Astrocyte of the cerebellum (primary cell): Measurements from ENCODE around the gene PRDM16.
"Not testable (repeated sequence)": the region's sequence is repeated elsewhere in the genome, so short reads cannot be mapped to it uniquely, and the experiment has no call there.

ENCODE experiments used
- DNase-seq: peaks from one replicate; pipeline ENCODE4 v3.0.0-alpha.2; 2011; ENCODE audit warnings: low read depth
- H3K4me3 ChIP-seq: 2 replicates; pipeline ENCODE4 v1.5.1; 2011; ENCODE audit warnings: mild to moderate bottlenecking, low read depth, low read length, moderate library complexity
- CTCF ChIP-seq: IDR thresholded peaks from 2 replicates; pipeline ENCODE4 v1.5.1; 2012; ENCODE audit warnings: low read length, low read depth, moderate library complexity, mild to moderate bottlenecking; ENCODE audit errors: missing control alignments
- in situ Hi-C: cut with HindIII; loops from 2 replicates; pipeline ENCODE4 v1.10.0; 2017; ENCODE audit warnings: low sequenced_read_pairs

Gene PRDM16

GRCh38 chr1:3159996-3160395 is 91.0 kb downstream of the PRDM16 start:
- no peak for DNase-seq
- H3K4me3 ChIP-seq, result no peak overlapping the region
- no peak for TF ChIP-seq CTCF
- in situ Hi-C loops, result no loop called here

- in situ Hi-C loops, result no loop called here
- DNase-seq, result no peak
- no peak overlapping the region for H3K4me3 ChIP-seq
- TF ChIP-seq CTCF, result no peak
Measured at GRCh38 chr1:3160647-3161145, 91.7 kb downstream of the PRDM16 start.

GRCh38 chr1:3161176-3161840 is 92.3 kb downstream of the PRDM16 start:
- DNase-seq, result no peak
- no peak overlapping the region for H3K4me3 ChIP-seq
- in situ Hi-C loops, result no loop called here
- TF ChIP-seq CTCF, result no peak

- no peak overlapping the region for H3K4me3 ChIP-seq
- TF ChIP-seq CTCF, result no peak
- no peak for DNase-seq
- in situ Hi-C loops, result no loop called here
Measured at GRCh38 chr1:3162322-3162882, 93.4 kb downstream of the PRDM16 start.

- TF ChIP-seq CTCF, result no peak
- no peak for DNase-seq
- in situ Hi-C loops, result no loop called here
- H3K4me3 ChIP-seq, result no peak overlapping the region
Measured at GRCh38 chr1:3163356-3163755, 94.4 kb downstream of the PRDM16 start.

GRCh38 chr1:3164671-3165070 is 95.7 kb downstream of the PRDM16 start:
- in situ Hi-C loops, result no loop called here
- TF ChIP-seq CTCF, result no peak
- H3K4me3 ChIP-seq, result no peak overlapping the region
- DNase-seq, result no peak

- in situ Hi-C loops, DNase-seq: not testable (repeated sequence)
Measured at GRCh38 chr1:3165189-3165588, 96.2 kb downstream of the PRDM16 start.

More at GRCh38 chr1:3165189-3165588, 96.2 kb downstream of the PRDM16 start:
- not testable (repeated sequence) for H3K4me3 ChIP-seq
